ENCODE data around the gene SUGP2.
"Not testable (repeated sequence)": the region's sequence is repeated elsewhere in the genome, so short reads cannot be mapped to it uniquely, and the experiment has no call there.

Gene SUGP2

DNA sequence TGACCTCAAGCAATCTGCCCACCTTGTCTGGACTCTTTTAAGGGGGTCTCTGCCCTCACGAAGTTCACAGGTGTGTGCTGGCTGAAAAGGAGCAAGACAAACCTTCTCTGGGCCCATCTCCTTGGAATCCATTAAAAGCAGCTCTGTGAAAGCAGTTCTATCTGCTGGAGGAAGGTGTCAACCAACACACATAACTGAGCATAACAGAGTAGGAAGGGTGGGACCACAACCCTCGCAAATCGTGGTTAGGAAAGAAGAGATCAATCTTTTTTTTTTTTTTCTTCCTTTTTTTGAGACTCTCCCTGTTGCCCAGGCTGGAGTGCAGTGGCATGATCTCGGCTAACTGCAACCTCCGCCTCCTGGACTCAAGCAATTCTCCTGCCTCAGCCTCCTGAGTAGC is 1.4 kb downstream of the SUGP2 start:
- Histone ChIP-seq H3K9ac (ENCODE audit: low read depth, low read length) (no peak overlapping the region; the same call in 1 of the 2 replicates), H3K36me3 (ENCODE audit: insufficient read depth, low read length) (peaks cover 14% of the 10 kb centered on the region), H3K9me3 (ENCODE audit: control insufficient read depth, insufficient read depth, low read length) (no peaks in the 10 kb centered on the region)

DNA sequence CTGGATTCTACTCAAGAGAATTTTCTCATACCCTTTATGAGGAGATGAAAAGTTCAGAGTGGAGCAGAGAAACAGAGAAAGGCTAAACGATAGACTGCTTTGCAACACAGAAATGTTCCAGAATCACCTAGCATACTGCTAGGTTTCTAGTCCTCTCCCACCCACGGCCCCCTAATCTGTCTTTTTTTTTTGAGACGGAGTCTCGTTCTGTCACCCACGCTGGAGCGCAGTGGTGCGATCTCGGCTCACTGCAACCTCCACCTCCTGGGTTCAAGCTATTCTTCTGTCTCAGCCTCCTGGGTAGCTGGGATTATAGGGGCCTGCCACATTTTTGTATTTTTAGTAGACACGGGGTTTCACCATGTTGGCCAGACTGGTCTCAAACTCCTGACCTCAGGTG is 4.8 kb downstream of the SUGP2 start:
- H3K4me1 ChIP-seq (ENCODE audit: insufficient read depth, low read length): no peaks in the 10 kb centered on the region; the same call in 1 of the 2 replicates
- H3K9ac ChIP-seq (ENCODE audit: low read depth, low read length): no peak overlapping the region

More for the DNA sequence above, 1.4 kb downstream of the SUGP2 start:
- no peaks in the 10 kb centered on the region; the same call in 1 of the 2 replicates for H3K4me1 ChIP-seq (ENCODE audit: insufficient read depth, low read length)

DNA sequence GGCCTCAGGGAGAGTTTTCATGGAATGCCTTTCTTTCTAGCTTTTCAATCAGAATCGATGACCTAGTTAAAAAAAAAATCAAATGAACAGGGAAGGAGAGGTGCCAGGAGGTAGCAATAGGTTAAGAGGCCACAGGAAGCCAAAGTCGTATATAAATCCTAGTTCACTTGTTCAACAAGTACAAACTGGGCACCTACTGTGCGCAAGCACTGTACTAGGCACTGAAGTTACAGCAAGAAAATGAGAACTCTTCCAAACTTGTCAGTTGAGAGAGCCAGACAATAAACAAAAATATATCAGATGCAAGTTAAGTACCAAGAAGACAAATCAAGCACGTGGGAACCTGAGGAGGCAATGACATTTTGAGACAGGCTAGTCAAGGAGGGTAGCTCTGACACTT is 6.1 kb downstream of the SUGP2 start:
- H3K9me3 ChIP-seq (ENCODE audit: control insufficient read depth, insufficient read depth, low read length): no peaks in the 10 kb centered on the region
- H3K4me1 ChIP-seq (ENCODE audit: insufficient read depth, low read length): no peaks in the 10 kb centered on the region; the same call in 1 of the 2 replicates
- no peak overlapping the region for H3K9ac ChIP-seq (ENCODE audit: low read depth, low read length)
- H3K36me3 ChIP-seq (ENCODE audit: insufficient read depth, low read length): peaks cover 40% of the 10 kb centered on the region

More for the DNA sequence above, 4.8 kb downstream of the SUGP2 start:
- H3K9me3 ChIP-seq (ENCODE audit: control insufficient read depth, insufficient read depth, low read length): no peaks in the 10 kb centered on the region
- peaks cover 30% of the 10 kb centered on the region for H3K36me3 ChIP-seq (ENCODE audit: insufficient read depth, low read length)

DNA sequence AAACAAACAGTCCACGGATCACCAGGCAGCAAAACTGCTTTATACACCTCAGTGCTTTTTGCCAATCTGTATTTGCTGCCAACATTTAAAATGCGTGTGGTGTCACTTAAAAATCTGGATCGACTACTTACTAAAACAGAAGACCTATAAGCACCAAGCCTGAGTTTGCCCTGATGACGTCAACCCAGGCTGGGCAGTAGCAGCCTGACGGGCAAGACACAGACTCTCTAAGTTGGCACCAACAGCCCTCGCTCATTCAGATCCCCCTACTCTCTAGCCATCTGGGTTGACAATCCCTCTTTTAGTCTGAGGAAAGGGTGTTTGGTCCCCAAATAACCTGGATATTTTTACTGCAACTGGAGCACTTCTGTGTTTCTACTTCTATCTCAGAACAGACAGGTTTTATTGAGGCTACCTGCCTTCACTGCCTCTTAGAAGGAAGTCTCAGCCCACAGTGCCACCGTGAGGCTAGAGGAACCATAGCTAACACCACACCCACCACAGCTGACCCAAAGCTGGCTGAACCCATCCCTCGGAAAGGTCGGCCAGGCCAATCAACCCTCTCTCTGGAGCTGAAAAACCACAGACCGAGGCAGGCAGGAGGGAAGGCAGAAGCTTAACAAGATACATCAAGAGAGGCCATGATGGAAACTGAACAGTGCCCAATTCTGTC is 6.9 kb downstream of the SUGP2 start:
- Histone ChIP-seq H3K4me1 (ENCODE audit: insufficient read depth, low read length) (no peaks in the 10 kb centered on the region), H3K9ac (ENCODE audit: low read depth, low read length) (no peak overlapping the region), H3K9me3 (ENCODE audit: control insufficient read depth, insufficient read depth, low read length) (no peaks in the 10 kb centered on the region), H3K36me3 (ENCODE audit: insufficient read depth, low read length) (peaks cover 40% of the 10 kb centered on the region)

DNA sequence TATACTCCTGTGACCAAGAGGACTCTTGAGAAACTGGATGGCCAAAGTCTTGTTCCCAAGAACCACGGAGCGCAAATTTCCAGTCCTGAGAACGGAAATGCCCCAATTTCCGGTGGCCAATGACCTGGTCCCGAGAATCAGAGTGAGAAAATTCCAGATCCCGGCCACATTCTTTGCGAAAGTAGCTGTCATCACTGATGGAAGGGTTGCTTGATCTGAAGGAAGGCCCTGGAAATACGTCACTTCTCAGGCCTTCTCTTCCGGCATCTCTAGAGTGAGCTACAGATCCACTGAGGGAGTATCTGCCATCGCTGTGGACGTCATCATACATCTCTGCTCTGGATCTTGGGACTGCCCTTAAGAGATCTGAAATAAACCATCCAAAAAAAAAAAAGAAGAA is 7.5 kb downstream of the SUGP2 start:
- no peaks in the 10 kb centered on the region for H3K9me3 ChIP-seq (ENCODE audit: control insufficient read depth, insufficient read depth, low read length)
- no peaks in the 10 kb centered on the region for H3K4me1 ChIP-seq (ENCODE audit: insufficient read depth, low read length)
- H3K36me3 ChIP-seq (ENCODE audit: insufficient read depth, low read length): peaks cover 40% of the 10 kb centered on the region
- no peak overlapping the region for H3K9ac ChIP-seq (ENCODE audit: low read depth, low read length)

DNA sequence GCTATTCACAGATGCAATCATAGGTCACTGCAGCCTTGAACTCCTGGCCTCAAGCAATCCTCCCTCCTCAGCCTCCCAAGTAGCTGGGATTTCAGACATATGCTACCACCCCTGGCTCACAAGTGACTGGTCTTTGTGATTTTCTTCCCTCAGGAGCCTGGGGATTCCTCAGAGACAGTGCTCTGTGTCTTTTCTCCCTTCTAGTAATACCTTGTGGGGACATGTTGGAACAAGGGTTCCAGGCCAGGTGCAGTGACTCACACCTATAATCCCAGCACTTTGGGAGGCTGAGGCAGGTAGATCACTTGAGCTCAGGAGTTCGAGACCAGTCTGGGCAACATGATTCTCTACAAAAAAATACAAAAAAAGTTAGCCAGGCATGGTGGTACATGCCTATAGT is 9.9 kb downstream of the SUGP2 start:
- H3K9ac ChIP-seq (ENCODE audit: low read depth, low read length); H3K4me1 ChIP-seq (ENCODE audit: insufficient read depth, low read length); H3K9me3 ChIP-seq (ENCODE audit: control insufficient read depth, insufficient read depth, low read length): not testable (repeated sequence)
- peaks cover 37% of the 10 kb centered on the region for H3K36me3 ChIP-seq (ENCODE audit: insufficient read depth, low read length)

DNA sequence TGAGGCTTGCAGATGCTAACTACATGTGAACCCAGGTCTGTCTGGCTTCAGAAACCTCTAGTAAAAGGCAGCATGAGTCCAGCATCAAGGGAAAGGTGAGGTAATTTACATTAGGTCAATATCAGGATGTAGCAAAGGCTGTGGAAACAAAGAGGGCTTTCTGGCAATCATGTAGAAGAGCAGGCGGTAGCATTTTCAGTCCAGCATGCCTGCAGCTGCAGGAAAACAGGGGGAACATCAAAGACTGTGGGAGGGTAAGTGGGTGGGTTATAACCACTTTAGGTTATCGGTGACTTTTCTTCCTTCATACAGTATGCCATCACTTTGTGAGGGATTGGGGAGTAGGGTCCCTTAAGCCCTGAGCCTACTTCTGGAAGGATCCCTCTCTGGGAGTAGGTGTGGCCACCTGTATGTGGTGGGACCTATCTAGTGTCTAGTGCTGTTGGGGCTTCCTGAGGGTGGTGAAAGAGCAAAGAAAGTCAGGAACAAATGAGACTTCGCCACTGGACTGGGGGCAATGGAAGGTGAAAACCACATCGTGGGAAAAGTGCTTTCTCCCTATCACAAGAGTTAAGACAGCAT is 10.8 kb downstream of the SUGP2 start:
- no peak overlapping the region for H3K9ac ChIP-seq (ENCODE audit: low read depth, low read length)
- H3K36me3 ChIP-seq (ENCODE audit: insufficient read depth, low read length): peaks cover 35% of the 10 kb centered on the region
- H3K4me1 ChIP-seq (ENCODE audit: insufficient read depth, low read length): no peaks in the 10 kb centered on the region
- H3K9me3 ChIP-seq (ENCODE audit: control insufficient read depth, insufficient read depth, low read length): no peaks in the 10 kb centered on the region

DNA sequence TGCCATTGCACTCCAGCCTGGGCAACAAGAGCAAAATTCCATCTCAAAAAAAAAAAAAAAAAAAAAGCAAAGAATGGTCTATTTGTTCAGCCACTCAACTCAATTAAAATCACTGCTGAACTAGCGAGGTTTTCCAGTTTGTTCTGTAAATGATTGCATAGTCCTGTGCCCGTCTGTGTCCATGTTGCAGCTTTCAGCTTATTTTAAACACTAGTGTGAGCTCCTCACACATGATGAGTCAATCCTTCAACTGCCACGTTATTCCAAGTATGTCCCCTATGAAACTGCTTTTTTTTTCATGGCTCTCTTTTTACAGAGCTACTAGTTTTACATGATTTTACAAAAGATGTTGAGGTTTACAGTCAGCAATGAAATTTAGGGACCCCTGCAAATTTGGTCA is 12.2 kb downstream of the SUGP2 start:
- Histone ChIP-seq H3K4me1 (ENCODE audit: insufficient read depth, low read length) (no peaks in the 10 kb centered on the region), H3K9ac (ENCODE audit: low read depth, low read length) (no peak overlapping the region), H3K9me3 (ENCODE audit: control insufficient read depth, insufficient read depth, low read length) (no peaks in the 10 kb centered on the region; the same call in 1 of the 2 replicates), H3K36me3 (ENCODE audit: insufficient read depth, low read length) (peaks cover 44% of the 10 kb centered on the region)

DNA sequence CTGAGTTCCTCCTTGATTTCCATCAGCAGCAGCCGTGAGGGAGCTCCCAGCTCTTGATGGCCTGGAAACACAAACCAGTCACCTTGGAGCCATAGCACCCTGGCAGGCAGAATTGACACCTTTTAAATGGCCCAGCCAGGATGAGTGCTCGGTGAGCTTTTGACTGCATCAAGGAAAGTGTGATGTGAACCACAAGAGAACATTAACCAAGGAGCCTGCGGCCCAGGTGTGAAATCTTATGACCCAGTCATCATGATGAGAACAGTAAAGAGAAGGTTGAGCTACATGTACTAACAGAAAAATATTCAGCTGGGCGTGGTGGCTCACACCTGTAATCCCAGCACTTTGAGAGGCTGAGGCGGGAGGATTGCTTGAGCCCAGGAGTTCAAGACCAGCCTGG is 22.8 kb downstream of the SUGP2 start:
- no peaks in the 10 kb centered on the region for H3K9me3 ChIP-seq (ENCODE audit: control insufficient read depth, insufficient read depth, low read length)
- peaks cover 32% of the 10 kb centered on the region for H3K36me3 ChIP-seq (ENCODE audit: insufficient read depth, low read length)
- no peaks in the 10 kb centered on the region for H3K4me1 ChIP-seq (ENCODE audit: insufficient read depth, low read length)
- no peak overlapping the region for H3K9ac ChIP-seq (ENCODE audit: low read depth, low read length)

DNA sequence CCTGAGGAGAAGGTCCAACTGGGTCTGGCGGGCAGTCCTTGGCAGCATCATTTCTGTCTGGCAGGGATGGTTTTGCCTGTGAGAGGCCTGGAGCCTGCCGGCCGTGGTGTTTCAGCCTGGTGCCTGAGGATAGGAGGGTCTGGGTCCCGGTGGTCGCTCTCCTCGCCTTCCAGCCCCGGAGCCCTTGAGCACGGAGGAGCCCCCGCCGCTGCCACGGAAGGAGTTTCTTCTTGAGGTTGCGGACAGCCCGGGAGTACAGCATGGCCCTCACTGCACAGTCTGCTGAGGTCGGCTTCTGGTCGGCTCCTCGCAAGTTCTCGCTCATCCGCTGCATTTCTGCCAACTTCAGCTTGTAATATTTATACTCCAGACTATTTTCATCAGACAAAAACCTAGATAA is 23.4 kb downstream of the SUGP2 start:
- Histone ChIP-seq H3K4me1 (ENCODE audit: insufficient read depth, low read length) (no peaks in the 10 kb centered on the region), H3K36me3 (ENCODE audit: insufficient read depth, low read length) (peaks cover 32% of the 10 kb centered on the region), H3K9me3 (ENCODE audit: control insufficient read depth, insufficient read depth, low read length) (no peaks in the 10 kb centered on the region), H3K9ac (ENCODE audit: low read depth, low read length) (no peak overlapping the region)

DNA sequence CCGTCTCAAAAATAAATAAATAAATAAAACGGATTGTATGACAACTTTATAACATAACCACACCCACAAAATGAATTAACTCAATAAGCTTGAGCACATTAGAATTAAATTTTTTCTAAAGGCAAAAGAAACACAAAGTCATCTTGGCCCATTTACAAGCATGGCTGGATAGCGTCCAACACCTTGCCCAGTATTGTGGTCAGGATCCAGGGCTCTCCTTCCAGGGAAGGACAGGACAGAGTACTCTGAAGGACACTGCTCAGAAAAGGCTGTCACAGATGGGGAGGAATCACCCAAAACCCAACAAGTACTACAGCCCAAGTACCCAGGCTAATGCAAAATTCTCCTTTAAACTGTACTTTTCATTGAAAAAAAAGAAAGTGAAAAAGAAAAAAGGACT is 27.1 kb downstream of the SUGP2 start:
- Histone ChIP-seq H3K36me3 (ENCODE audit: insufficient read depth, low read length) (peaks cover 44% of the 10 kb centered on the region), H3K9me3 (ENCODE audit: control insufficient read depth, insufficient read depth, low read length) (no peaks in the 10 kb centered on the region), H3K4me1 (ENCODE audit: insufficient read depth, low read length) (no peaks in the 10 kb centered on the region), H3K9ac (ENCODE audit: low read depth, low read length) (no peak overlapping the region)

DNA sequence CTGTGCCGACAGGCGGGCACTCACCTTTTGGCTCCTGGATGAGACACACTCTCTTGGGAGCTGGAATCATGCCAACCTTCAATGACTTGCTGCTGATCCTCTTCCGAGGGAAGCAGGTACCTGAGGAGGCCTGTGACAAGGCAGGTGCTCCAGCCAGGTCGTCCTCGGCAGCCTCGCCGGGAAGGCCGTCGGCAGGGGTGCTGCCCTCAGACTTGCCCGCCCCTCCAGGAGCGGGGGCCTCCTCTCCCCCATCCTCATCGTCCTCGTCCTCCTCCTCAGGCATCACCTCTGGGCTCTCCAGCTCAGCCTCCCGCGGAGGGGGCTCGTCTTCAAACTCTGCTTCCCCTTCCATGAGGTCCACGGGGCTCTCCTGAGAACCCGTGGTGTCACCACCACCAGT is 29.2 kb downstream of the SUGP2 start:
- H3K36me3 ChIP-seq (ENCODE audit: insufficient read depth, low read length): peaks cover 40% of the 10 kb centered on the region

DNA sequence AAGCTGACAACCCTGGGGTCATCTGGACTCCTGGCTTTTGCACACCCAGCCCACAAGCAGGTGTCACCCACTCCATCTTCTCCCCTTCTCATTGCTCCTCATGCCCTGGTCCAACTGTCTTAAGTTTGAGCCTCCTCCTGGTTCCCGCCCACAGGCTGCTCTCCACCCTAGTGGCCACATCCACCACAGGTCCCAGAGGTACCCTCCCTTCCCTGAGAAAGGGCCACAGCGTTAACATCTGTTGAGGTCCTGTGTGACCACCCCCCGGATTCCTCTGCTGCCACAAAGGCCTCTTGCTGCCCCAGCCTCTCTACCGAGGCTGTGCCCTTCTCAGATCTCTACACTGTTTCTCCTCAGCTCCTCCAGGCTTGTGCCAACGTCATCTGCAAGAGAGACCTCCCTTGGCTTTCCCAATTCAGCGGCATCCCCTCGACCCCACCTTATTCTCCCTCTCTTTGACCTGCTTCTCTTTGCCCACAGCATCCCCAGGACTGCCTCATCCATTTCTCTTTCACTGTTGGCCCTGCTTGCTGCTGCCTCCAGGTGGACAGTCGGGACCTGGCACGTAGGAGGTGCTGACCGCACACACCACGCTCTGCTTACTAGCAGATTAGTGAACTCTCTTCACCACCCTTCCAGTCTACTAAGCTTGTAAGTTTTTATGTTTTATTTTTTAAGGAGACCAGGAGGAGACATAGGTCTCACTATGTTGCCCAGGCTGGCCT is 33.3 kb downstream of the SUGP2 start:
- peaks cover 24% of the 10 kb centered on the region for H3K36me3 ChIP-seq (ENCODE audit: insufficient read depth, low read length)
- H3K9ac ChIP-seq (ENCODE audit: low read depth, low read length): no peak overlapping the region
- peaks cover 3% of the 10 kb centered on the region; the same call in 1 of the 2 replicates for H3K4me1 ChIP-seq (ENCODE audit: insufficient read depth, low read length)
- no peaks in the 10 kb centered on the region for H3K9me3 ChIP-seq (ENCODE audit: control insufficient read depth, insufficient read depth, low read length)

More for the DNA sequence above, 29.2 kb downstream of the SUGP2 start:
- H3K9ac ChIP-seq (ENCODE audit: low read depth, low read length): no peak overlapping the region
- H3K4me1 ChIP-seq (ENCODE audit: insufficient read depth, low read length): no peaks in the 10 kb centered on the region
- H3K9me3 ChIP-seq (ENCODE audit: control insufficient read depth, insufficient read depth, low read length): no peaks in the 10 kb centered on the region

DNA sequence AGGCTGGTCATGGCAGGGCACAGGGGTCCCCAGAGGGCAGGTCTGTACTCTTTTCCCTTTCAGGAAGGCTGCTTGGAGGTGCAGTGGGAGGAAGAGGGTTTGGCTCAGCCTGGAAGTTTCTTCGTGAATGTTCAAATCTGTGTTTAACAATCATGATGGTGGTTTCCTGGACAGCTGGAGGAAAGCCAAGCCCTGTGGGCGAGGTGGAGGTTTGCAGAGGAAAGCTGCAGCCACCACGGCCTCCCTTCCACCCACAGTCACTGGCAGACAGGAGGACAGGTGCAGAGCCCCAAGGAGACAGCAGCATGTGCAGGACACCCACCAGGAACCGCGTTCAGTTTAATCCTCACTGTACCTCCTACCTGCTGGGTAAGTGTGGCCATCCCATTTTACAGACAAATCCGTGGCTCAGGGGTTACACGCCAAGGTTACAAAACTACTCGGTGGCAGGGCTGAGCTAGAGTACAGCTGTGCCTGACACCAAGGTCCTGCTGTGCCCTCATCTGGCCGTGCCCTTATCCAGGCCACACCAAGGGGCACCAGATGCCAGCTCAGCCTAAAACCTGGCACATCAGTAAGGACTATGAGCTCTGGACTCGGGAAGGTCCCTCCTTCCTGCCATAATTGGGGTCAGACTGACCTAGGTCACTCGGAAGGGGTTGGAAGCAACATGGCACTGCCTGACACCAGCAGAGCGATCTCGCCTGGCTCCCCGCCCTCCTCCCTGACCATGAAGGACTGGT is 34.1 kb downstream of the SUGP2 start:
- no peaks in the 10 kb centered on the region for H3K9me3 ChIP-seq (ENCODE audit: control insufficient read depth, insufficient read depth, low read length)
- peaks cover 28% of the 10 kb centered on the region for H3K36me3 ChIP-seq (ENCODE audit: insufficient read depth, low read length)
- peaks cover 3% of the 10 kb centered on the region; the same call in 1 of the 2 replicates for H3K4me1 ChIP-seq (ENCODE audit: insufficient read depth, low read length)
- H3K9ac ChIP-seq (ENCODE audit: low read depth, low read length): no peak overlapping the region

All from ES-I3 (cell line).